ENCODE measurements around the gene GART.
A peak's percentile ranks its signal among the peaks of the same experiment; 100 is the strongest.
"Not testable (repeated sequence)": the region's sequence is repeated elsewhere in the genome, so short reads cannot be mapped to it uniquely, and the experiment has no call there.

GART gene
- 36.5 to 66.1 reads per million in 2 donors for total RNA-seq

GRCh38 chr21:33541756-33542639, at the start of gene GART:
Gene GART (minus strand): TSS chr21:33542117. CDS start chr21:33539315, 2,802 bp downstream.
- peak; percentile 70 to 87 (median 76) for DNase-seq

DNA sequence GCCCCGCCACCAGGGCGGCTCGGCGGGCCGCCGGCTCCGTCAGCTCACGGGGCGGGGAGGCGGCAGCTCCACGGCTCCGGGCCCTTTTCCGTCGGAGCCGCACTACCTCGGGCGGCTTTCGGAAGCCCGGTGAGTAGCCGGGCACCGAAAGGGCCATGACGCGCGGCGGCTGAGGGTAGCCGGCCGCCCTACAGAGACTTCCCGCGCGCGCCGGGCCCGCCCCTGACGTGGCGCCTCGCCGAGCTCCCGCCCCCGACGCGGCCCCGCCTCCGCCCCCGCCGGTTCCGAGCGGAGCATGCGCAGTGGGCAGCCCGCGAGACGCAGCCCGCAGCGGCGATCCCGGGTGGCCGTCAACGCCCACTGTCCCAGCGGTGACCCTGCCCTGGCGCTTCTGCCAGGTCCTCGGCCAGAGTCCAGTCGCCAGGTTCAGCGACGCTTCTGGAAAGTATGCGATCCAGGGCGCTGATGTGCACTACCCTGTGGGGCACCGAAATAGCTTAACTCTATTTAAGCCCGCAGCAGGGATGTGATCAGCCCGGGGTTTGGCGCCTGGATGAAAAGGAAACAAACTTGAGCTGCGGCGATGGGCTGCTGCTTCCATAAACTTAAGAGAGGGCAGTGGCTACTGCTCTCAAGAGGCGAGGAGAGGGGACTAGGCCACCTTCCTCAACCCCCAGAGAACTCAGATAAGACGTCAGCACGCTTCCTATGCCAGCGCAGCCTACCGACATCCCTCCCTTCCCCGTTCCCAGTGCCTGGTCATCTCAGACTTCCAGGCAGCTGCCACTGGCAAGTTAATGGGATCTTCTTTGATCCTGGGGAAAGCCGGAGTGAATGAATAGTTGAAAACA, 46.8 kb upstream of the GART start, which contains the start of gene DONSON:
Gene DONSON, minus strand, starts transcription at position 200 of the 851 bp plus-strand sequence. Its CDS starts 43 bp downstream, at position 157.
- peak; percentile 76 to 87 (median 82) for DNase-seq

GRCh38 chr21:33587792-33588484, 46.0 kb upstream of the GART start:
- peak in 3 of 5 experiments; percentile 4 to 45 (median 12) for DNase-seq

DNA sequence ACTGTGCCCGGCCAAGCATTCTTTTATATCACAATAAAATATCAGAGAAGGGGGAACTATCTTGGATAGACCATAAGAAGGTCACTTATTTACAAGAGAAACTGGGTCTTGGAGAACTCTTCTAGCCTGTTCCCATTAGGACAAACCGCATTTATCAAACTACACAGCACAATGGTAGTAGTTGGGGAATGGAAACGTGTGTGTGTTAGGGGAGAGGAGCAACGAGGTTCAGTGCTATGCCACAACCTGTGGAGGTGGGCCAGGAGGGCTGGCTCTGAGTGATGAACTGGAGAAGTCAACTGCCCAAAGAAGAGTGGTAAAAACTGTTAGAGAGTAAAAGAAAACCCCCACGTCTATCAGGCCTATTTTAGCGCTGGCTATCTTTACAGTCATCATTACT, 45.0 kb upstream of the GART start:
- DNase-seq, result no peak

DNA sequence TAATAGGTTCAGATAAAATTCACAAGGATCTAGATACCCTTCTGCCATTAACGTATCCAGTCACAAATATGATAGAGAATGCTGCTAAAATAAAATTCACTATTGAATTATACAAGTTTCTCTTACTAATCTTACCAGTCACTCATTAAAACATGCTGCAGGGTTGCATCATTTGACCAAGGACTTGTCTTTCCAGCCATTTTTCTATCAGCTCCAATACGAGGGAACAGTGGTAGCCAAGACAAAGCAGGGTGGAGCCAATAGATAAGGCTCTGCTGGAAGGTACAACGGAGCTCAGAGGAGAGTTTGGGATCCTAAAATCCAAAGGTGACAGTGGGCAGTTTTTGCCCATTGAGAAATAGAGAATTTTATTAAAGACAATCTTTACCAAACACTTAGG, 42.5 kb upstream of the GART start:
- no peak for DNase-seq

GRCh38 chr21:33578959-33579542, 37.1 kb upstream of the GART start:
- no peak for DNase-seq

- DNase-seq, result no peak
These were observed 36.3 kb upstream of the GART start for GRCh38 chr21:33578214-33578613.

DNA sequence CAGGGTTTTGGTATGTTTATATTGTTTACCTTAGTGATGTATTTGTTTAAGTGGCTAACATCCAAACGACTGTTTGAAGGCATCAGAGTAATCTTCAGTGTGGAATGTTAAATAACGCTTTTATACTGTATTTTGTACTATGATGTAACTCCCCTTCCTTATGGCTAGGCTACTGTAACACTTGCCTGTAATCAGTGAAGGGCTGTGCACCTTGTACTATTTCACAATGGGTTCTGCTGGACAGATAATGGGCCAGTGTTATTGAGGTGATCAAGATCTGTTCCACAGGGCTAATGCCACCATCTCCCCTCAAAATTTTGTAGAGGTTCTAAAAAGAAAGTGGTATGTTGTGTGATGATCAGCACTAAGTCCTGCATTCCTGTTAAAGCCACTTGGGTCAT, 34.8 kb upstream of the GART start:
- not testable (repeated sequence) for DNase-seq

- DNase-seq, result no peak
These were observed 30.4 kb upstream of the GART start for GRCh38 chr21:33572350-33572749.

- no peak for DNase-seq
These were observed 28.1 kb upstream of the GART start for GRCh38 chr21:33569991-33570390.

GRCh38 chr21:33568448-33568847, 26.5 kb upstream of the GART start:
- DNase-seq, result no peak

- peak in 1 of 5 experiments; percentile 69 for DNase-seq
These were observed 26.0 kb upstream of the GART start for GRCh38 chr21:33567914-33568313.

GRCh38 chr21:33566514-33566913, 24.6 kb upstream of the GART start:
- peak in 1 of 5 experiments; percentile 55 for DNase-seq

- no peak for DNase-seq
These were observed 20.5 kb upstream of the GART start for GRCh38 chr21:33562389-33562788.

- DNase-seq, result no peak
These were observed 19.5 kb upstream of the GART start for GRCh38 chr21:33561373-33561772.

GRCh38 chr21:33560965-33561364, 19.0 kb upstream of the GART start:
- DNase-seq, result no peak

DNA sequence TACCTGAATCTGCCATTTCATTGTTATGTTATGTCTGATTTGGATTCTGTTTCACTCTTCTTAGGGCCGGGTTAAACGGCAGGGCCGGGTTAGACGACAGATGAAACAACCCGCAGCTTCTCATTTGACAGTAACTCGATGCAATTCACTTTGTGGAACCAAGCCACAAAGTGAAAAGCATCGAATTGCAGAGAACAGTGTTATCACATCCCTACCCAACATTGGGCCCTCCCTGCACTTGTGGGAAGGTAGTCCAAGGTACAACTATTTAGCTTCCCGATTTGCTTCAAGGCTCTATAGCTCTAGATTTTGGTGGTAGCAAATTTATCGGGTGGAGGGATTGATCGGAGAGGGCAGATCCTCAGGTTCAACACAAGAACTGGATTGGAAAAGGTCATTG, 17.9 kb upstream of the GART start:
- no peak for DNase-seq

- no peak for DNase-seq
These were observed 17.0 kb upstream of the GART start for GRCh38 chr21:33558777-33559421.

DNA sequence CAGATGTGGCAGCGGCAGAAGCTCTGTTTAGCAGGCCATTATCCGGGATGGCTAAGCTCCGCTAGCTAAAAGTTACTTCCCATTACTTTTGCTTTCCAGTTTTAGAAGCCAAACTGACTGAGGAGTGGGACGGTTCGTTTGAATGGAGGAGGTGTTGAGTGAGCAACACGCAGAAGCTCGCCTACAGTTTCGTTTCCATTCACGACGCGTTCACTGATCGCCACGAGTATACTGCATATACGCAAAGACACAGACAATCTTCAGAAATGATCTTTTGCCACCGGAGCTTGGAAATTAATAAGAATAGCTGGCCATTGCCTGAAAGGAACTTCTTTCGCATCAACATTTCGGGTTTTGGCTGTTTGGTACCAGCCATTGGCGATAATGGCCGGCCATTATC, 15.5 kb upstream of the GART start:
- no peak for DNase-seq

DNA sequence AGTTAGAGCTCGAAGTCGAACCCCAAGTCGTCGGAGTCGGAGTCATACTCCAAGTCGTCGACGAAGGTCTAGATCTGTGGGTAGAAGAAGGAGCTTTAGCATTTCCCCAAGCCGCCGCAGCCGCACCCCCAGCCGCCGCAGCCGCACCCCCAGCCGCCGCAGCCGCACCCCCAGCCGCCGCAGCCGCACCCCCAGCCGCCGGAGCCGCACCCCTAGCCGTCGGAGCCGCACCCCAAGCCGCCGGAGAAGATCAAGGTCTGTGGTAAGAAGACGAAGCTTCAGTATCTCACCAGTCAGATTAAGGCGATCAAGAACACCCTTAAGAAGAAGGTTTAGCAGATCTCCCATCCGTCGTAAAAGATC, 13.0 kb upstream of the GART start:
- no peak for DNase-seq

DNA sequence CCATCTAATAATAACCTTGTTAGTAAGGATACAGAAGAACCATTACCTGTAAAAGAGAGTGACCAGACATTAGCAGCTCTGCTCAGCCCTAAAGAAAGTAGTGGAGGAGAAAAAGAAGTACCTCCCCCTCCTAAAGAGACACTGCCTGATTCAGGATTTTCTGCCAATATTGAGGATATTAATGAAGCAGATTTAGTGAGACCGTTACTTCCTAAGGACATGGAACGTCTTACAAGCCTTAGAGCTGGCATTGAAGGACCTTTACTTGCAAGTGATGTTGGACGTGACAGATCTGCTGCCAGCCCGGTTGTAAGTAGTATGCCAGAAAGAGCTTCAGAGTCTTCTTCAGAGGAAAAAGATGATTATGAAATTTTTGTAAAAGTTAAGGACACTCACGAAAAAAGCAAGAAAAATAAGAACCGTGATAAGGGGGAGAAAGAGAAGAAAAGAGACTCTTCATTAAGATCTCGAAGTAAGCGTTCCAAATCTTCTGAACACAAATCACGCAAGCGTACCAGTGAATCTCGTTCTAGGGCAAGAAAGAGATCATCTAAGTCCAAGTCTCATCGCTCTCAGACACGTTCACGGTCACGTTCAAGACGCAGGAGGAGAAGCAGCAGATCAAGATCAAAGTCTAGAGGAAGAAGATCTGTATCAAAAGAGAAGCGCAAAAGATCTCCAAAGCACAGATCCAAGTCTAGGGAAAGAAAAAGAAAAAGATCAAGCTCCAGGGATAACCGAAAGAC, 12.5 kb upstream of the GART start:
- no peak for DNase-seq

Measured in T-helper 2 cell (primary cell).